Measurements from ENCODE around the gene RING1. TPM values are rescaled to one million over a fixed set of nuclear protein-coding genes. Genes with fewer than 3 reads are reported as not detected.

The RING1 gene
- total and polyA plus RNA-seq, 10 of the 15 experiments (the other 5 are each of a cell fraction or from before 2014, with no cell fraction given), result 2.0 to 27.2 (median 15.8) TPM

GRCh38 chr6:33236328-33236727 is 28.0 kb downstream of the RING1 start:
- Histone ChIP-seq H3K27ac (ENCODE audit: control insufficient read depth, insufficient read depth) (no peak overlapping the region), H3K9ac (ENCODE audit: control insufficient read depth, insufficient read depth, low read length) (no peak overlapping the region), H3K4me1 (ENCODE audit: control insufficient read depth, insufficient read depth, low read length) (no peaks in the 10 kb centered on the region), H3K4me2 (ENCODE audit: control insufficient read depth, insufficient read depth) (no peak overlapping the region), H3K9me3 (replicated peaks; ENCODE audit: control insufficient read depth, insufficient read depth, low read length) (no peaks in the 10 kb centered on the region), H3K79me2 (ENCODE audit: control insufficient read depth, insufficient read depth, low read length) (no peaks in the 10 kb centered on the region), H3K4me3 (no peak overlapping the region), H2AFZ (ENCODE audit: control insufficient read depth, low read depth, low read length) (no peak overlapping the region), H4K20me1 (ENCODE audit: control insufficient read depth, insufficient read depth) (no peaks in the 10 kb centered on the region), H3K36me3 (ENCODE audit: control insufficient read depth in 2 of 2, insufficient read depth in 2 of 2, low read length in 1 of 2) (no peaks in the 10 kb centered on the region), H3K27me3 (replicated peaks in 1 of 2; ENCODE audit: control insufficient read depth in 2 of 2, insufficient read depth in 2 of 2, low read length in 1 of 2) (peaks cover 2 to 3% of the 10 kb centered on the region in 2 experiments; a peak in 2 of 4 replicates)
- ChIA-PET CTCF (interaction anchor here (1.1 to 1.8 kb wide), 2 partner anchors 12 to 83 kb away, joined by 3 to 6 read pairs; no protein-coding TSS in a partner anchor), RAD21 (ENCODE audit: unreplicated experiment) (interaction anchor here (2.6 kb wide), 1 partner anchor 13 kb away, joined by 6 read pairs; no protein-coding TSS in a partner anchor), SMC1A (ENCODE audit: uncharacterized antibody, unreplicated experiment) (no interaction called here), POLR2A (interaction anchor here (0.7 kb wide), 1 partner anchor 131 kb away, joined by 4 read pairs; no protein-coding TSS in a partner anchor)
- intact Hi-C loops (cut with micrococcal nuclease; ENCODE audit: unreplicated experiment), result no loop called here
- no peak for FAIRE-seq
- in situ Hi-C loops (cut with MboI), result no loop called here
- no peak for DNase-seq (ENCODE audit: low read depth, low spot score)
- no peak for TF ChIP-seq SREBF2 (IDR thresholded peaks at IDR 0.05; ENCODE audit: low read length)
- TF ChIP-seq ZNF274 (IDR thresholded peaks at IDR 0.05; ENCODE audit: insufficient read depth, insufficient read length), result no peak
- TF ChIP-seq POLR2AphosphoS2 (IDR thresholded peaks at IDR 0.05; ENCODE audit: low read depth, low read length), result no peak
- no peak for TF ChIP-seq RFX5 (IDR thresholded peaks at IDR 0.05; ENCODE audit: low read depth, low read length)
- TF ChIP-seq POLR2AphosphoS5 (IDR thresholded peaks at IDR 0.05; ENCODE audit: low read length), result no peak
- TF ChIP-seq GATAD2B (conservative IDR thresholded peaks at IDR 0.05; ENCODE audit: low read depth), result no peak
- TF ChIP-seq PML (IDR thresholded peaks at IDR 0.05; ENCODE audit: low read length), result no peak
- TF ChIP-seq JUNB (IDR thresholded peaks at IDR 0.05), result no peak
- TF ChIP-seq MYC (IDR thresholded peaks at IDR 0.05; ENCODE audit: insufficient read depth, insufficient read length, insufficient replicate concordance, low read length, severe bottlenecking), result no peak
- no peak for TF ChIP-seq ZSCAN29 (IDR thresholded peaks at IDR 0.05)
- no peak for TF ChIP-seq SMARCA5 (IDR thresholded peaks at IDR 0.05)
- TF ChIP-seq CEBPB (IDR thresholded peaks at IDR 0.05; ENCODE audit: borderline replicate concordance in 1 of 2, low read depth in 2 of 2, low read length in 2 of 2), result no peak
- TF ChIP-seq, protein P1, sequence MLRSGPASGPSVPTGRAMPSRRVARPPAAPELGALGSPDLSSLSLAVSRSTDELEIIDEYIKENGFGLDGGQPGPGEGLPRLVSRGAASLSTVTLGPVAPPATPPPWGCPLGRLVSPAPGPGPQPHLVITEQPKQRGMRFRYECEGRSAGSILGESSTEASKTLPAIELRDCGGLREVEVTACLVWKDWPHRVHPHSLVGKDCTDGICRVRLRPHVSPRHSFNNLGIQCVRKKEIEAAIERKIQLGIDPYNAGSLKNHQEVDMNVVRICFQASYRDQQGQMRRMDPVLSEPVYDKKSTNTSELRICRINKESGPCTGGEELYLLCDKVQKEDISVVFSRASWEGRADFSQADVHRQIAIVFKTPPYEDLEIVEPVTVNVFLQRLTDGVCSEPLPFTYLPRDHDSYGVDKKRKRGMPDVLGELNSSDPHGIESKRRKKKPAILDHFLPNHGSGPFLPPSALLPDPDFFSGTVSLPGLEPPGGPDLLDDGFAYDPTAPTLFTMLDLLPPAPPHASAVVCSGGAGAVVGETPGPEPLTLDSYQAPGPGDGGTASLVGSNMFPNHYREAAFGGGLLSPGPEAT (IDR thresholded peaks at IDR 0.05; ENCODE audit: low read depth), result no peak
- no peak for TF ChIP-seq STAT1 (conservative IDR thresholded peaks at IDR 0.05)
- TF ChIP-seq, protein P2, sequence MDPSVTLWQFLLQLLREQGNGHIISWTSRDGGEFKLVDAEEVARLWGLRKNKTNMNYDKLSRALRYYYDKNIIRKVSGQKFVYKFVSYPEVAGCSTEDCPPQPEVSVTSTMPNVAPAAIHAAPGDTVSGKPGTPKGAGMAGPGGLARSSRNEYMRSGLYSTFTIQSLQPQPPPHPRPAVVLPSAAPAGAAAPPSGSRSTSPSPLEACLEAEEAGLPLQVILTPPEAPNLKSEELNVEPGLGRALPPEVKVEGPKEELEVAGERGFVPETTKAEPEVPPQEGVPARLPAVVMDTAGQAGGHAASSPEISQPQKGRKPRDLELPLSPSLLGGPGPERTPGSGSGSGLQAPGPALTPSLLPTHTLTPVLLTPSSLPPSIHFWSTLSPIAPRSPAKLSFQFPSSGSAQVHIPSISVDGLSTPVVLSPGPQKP (IDR thresholded peaks at IDR 0.05; ENCODE audit: low read depth, low read length), result no peak
- no peak for TF ChIP-seq IRF4 (IDR thresholded peaks at IDR 0.05; ENCODE audit: low read depth, low read length)
- no peak for TF ChIP-seq SUPT20H (IDR thresholded peaks at IDR 0.05; ENCODE audit: borderline replicate concordance, control insufficient read depth, low read depth, low read length)
- no peak for TF ChIP-seq MEF2B (IDR thresholded peaks at IDR 0.05; ENCODE audit: partially characterized antibody, poor library complexity, severe bottlenecking)
- TF ChIP-seq RCOR1 (conservative IDR thresholded peaks at IDR 0.05; ENCODE audit: low read depth, low read length), result no peak
- no peak for ATAC-seq
- no TSS peak for BruUV-seq (replicated peaks)
